Skeletal muscle tissue (tissue), 4 donors: ENCODE measurements around the gene COL15A1. TPM values are rescaled to one million over a fixed set of nuclear protein-coding genes. Genes with fewer than 3 reads are reported as not detected.

ENCODE experiments used
- H3K27ac ChIP-seq: one replicate; pipeline ENCODE4 v1.7.0; 2013; ENCODE audit warnings: mild to moderate bottlenecking, low read depth, low read length, inconsistent platforms
- H3K27me3 ChIP-seq, 3 donors: one replicate each; pipeline ENCODE4 v1.7.0; 2013; ENCODE audit warnings: low read length in 3 of 3; ENCODE audit not compliant: control insufficient read depth in 3 of 3, insufficient read depth in 3 of 3
- H3K36me3 ChIP-seq, 3 donors: one replicate each; pipeline ENCODE4 v1.7.0; 2013; ENCODE audit warnings: low read length in 3 of 3; ENCODE audit not compliant: control insufficient read depth in 3 of 3, insufficient read depth in 3 of 3
- H3K4me1 ChIP-seq, 3 donors: one replicate each; pipeline ENCODE4 v1.7.0; 2013; ENCODE audit warnings: low read length in 3 of 3, mild to moderate bottlenecking in 3 of 3; ENCODE audit not compliant: control insufficient read depth in 3 of 3, insufficient read depth in 3 of 3
- H3K4me3 ChIP-seq, 3 donors: one replicate each; pipeline ENCODE4 v1.7.0; 2013; ENCODE audit warnings: low read length in 3 of 3
- H3K9ac ChIP-seq, 3 donors: one replicate each; pipeline ENCODE4 v1.7.0; 2013; ENCODE audit warnings: low read length in 3 of 3, mild to moderate bottlenecking in 3 of 3, moderate library complexity in 2 of 3, low read depth in 1 of 3
- H3K9me3 ChIP-seq, 3 donors: one replicate each; pipeline ENCODE4 v1.7.0; 2013; ENCODE audit warnings: low read length in 3 of 3; ENCODE audit not compliant: control insufficient read depth in 3 of 3
- total RNA-seq: library from RNA; depleted of rRNA; stranded (reverse); fragments of >200 nt; gene quantifications from one replicate; pipeline ENCODE4 v1.2.3, GENCODE V29; 2014
- donor health status: Osteomylitis.

The COL15A1 gene
- total RNA-seq, 1 donor from 2014 or later: 178 TPM

- Histone ChIP-seq H3K9ac (no peak overlapping the region), H3K27ac (no peak overlapping the region), H3K4me1 (peaks cover 6 to 16% (median 13%) of the 10 kb centered on the region in 3 donors), H3K4me3 (no peak overlapping the region), H3K36me3 (peaks cover 0 to 3% (median 0%) of the 10 kb centered on the region in 3 donors), H3K27me3 (no peaks in the 10 kb centered on the region), H3K9me3 (peaks cover 0 to 5% (median 3%) of the 10 kb centered on the region in 3 donors)
Measured at GRCh38 chr9:98955259-98955658, 11.6 kb downstream of the COL15A1 start.

GRCh38 chr9:98957826-98958225 is 14.1 kb downstream of the COL15A1 start:
- Histone ChIP-seq H3K4me3 (peak overlapping the region in 1 of 3 donors; percentile 22), H3K9ac (no peak overlapping the region)

GRCh38 chr9:98958271-98958984 is 14.7 kb downstream of the COL15A1 start:
- H3K27me3 ChIP-seq: peaks cover 0 to 2% (median 0%) of the 10 kb centered on the region in 3 donors
- H3K9me3 ChIP-seq: peaks cover 0 to 5% (median 3%) of the 10 kb centered on the region in 3 donors
- no peak overlapping the region for H3K9ac ChIP-seq
- peak overlapping the region; percentile 26 for H3K27ac ChIP-seq
- peaks cover 0 to 3% (median 0%) of the 10 kb centered on the region in 3 donors for H3K36me3 ChIP-seq
- peak overlapping the region in 1 of 3 donors; percentile 22 for H3K4me3 ChIP-seq
- H3K4me1 ChIP-seq: peaks cover 27 to 33% (median 28%) of the 10 kb centered on the region in 3 donors

More at GRCh38 chr9:98957826-98958225, 14.1 kb downstream of the COL15A1 start:
- peaks cover 0 to 3% (median 0%) of the 10 kb centered on the region in 3 donors for H3K36me3 ChIP-seq
- H3K9me3 ChIP-seq: peaks cover 0 to 5% (median 3%) of the 10 kb centered on the region in 3 donors
- H3K27ac ChIP-seq: no peak overlapping the region
- no peaks in the 10 kb centered on the region for H3K27me3 ChIP-seq
- H3K4me1 ChIP-seq: peaks cover 22 to 27% (median 27%) of the 10 kb centered on the region in 3 donors

DNA sequence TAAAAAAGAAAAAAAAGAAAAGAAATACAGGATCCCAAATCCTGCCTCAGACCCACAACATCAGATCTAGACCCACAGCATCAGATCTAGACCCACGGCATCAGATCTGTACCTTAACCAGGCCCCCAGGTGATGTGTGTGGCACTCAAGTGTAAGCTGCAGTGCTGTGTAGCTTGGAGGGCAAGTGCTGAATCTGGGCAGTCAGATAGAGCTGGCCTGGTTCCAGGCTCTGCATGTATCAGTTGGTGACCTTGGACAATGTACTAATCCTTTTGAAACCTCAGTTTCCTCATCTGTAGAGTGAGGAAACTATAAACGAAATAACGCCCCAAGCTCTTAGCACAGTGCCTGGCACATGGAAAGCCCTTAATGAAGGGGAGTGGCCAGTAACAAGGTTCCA is 16.7 kb downstream of the COL15A1 start:
- H3K9ac ChIP-seq: no peak overlapping the region
- H3K27ac ChIP-seq: no peak overlapping the region
- peaks cover 30 to 44% (median 42%) of the 10 kb centered on the region in 3 donors for H3K4me1 ChIP-seq
- no peak overlapping the region for H3K4me3 ChIP-seq
- peaks cover 0 to 3% (median 0%) of the 10 kb centered on the region in 3 donors for H3K36me3 ChIP-seq
- H3K9me3 ChIP-seq: peaks cover 0 to 5% (median 3%) of the 10 kb centered on the region in 3 donors
- H3K27me3 ChIP-seq: peaks cover 0 to 3% (median under 1%) of the 10 kb centered on the region in 3 donors

GRCh38 chr9:98961513-98962180 is 17.9 kb downstream of the COL15A1 start:
- H3K4me1 ChIP-seq: peaks cover 30 to 46% (median 45%) of the 10 kb centered on the region in 3 donors
- H3K4me3 ChIP-seq: no peak overlapping the region
- H3K27ac ChIP-seq: peak overlapping the region; percentile 25
- H3K36me3 ChIP-seq: peaks cover 0 to 3% (median 0%) of the 10 kb centered on the region in 3 donors
- H3K9ac ChIP-seq: no peak overlapping the region
- peaks cover 0 to 3% (median 3%) of the 10 kb centered on the region in 3 donors for H3K27me3 ChIP-seq
- peaks cover 0 to 5% (median 3%) of the 10 kb centered on the region in 3 donors for H3K9me3 ChIP-seq

- H3K4me3 ChIP-seq: no peak overlapping the region
- peaks cover 0 to 2% (median 0%) of the 10 kb centered on the region in 3 donors for H3K9me3 ChIP-seq
- peaks cover 0 to 3% (median 3%) of the 10 kb centered on the region in 3 donors for H3K27me3 ChIP-seq
- no peak overlapping the region for H3K27ac ChIP-seq
- H3K4me1 ChIP-seq: peaks cover 30 to 49% (median 45%) of the 10 kb centered on the region in 3 donors
- H3K36me3 ChIP-seq: no peaks in the 10 kb centered on the region
- H3K9ac ChIP-seq: no peak overlapping the region
Measured at GRCh38 chr9:98962181-98962560, 18.5 kb downstream of the COL15A1 start.

DNA sequence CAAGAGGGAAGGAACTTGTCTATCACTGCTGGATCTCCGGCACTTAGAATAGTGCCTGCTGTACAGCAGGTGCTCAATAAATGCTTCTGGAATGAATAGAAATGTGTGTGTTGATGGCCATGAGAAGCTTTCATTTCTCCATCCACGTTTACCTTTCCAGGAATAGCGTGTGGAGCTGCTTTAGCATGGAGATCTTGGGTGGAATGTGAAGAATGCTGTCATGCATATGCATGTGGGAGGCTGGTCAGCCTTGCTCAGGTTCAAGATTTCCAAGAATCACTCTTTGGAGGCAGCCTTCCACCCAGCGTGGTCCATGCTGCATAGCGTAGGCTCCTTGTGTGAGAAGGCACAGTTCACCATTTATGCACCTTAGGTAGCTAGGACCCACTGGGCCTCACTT is 19.2 kb downstream of the COL15A1 start:
- Histone ChIP-seq H3K27ac (no peak overlapping the region), H3K27me3 (peaks cover 0 to 3% (median 3%) of the 10 kb centered on the region in 3 donors), H3K4me3 (no peak overlapping the region), H3K9me3 (no peaks in the 10 kb centered on the region), H3K36me3 (peaks cover 0 to 1% (median 0%) of the 10 kb centered on the region in 3 donors), H3K4me1 (peaks cover 28 to 52% (median 44%) of the 10 kb centered on the region in 3 donors), H3K9ac (no peak overlapping the region)

DNA sequence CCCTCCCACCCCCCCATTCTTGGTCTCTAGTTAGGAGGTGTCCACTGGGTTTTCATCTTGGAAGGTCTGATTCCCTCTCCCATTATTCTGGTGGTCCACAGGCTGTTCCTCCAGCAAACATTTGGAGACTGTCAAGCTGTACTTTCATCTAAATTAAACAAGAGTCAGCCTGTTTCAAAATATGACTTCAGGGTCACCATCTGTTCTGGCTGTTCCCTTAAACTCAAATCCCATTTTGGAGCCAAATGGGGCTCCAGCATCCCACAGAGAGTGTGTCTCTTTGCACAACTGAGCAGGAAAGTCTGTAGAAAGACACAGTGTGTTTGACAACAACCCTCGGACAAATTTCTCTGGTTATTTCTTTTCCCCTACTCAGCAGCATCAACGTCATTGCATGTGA is 20.5 kb downstream of the COL15A1 start:
- Histone ChIP-seq H3K27ac (no peak overlapping the region), H3K9me3 (no peaks in the 10 kb centered on the region), H3K4me3 (no peak overlapping the region), H3K36me3 (peaks cover 0 to 3% (median 0%) of the 10 kb centered on the region in 3 donors), H3K4me1 (peaks cover 21 to 51% (median 39%) of the 10 kb centered on the region in 3 donors), H3K9ac (no peak overlapping the region), H3K27me3 (peaks cover 0 to 3% (median 3%) of the 10 kb centered on the region in 3 donors)

DNA sequence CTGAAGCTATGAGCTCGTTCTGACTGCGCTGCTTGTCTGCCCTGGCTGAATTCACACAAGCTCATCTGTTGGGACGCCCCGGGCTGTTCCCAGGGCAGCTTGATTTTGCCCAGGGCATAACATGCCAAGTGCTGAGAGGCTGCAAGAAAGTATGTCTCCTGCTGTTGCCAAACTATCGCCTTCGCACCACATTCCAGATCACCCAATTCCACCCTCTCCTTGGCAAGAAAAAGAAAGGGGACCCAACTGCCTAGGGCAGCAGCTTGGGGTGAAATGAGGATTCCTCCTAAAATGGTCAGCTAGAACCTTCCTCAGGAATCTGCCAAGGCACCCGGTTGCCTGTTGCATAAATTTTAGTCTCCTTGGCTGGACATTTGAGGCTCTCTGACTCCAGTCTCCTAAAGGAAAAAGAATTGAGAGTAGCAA is 21.2 kb downstream of the COL15A1 start:
- no peak overlapping the region for H3K9ac ChIP-seq
- peaks cover 14 to 48% (median 39%) of the 10 kb centered on the region in 3 donors for H3K4me1 ChIP-seq
- H3K27ac ChIP-seq: no peak overlapping the region
- H3K9me3 ChIP-seq: no peaks in the 10 kb centered on the region
- H3K36me3 ChIP-seq: peaks cover 0 to 3% (median 0%) of the 10 kb centered on the region in 3 donors
- H3K4me3 ChIP-seq: no peak overlapping the region
- peaks cover 0 to 3% (median 3%) of the 10 kb centered on the region in 3 donors for H3K27me3 ChIP-seq
